ENCODE measurements around the gene RABEPK.
"Not testable (repeated sequence)": the region's sequence is repeated elsewhere in the genome, so short reads cannot be mapped to it uniquely, and the experiment has no call there.

The RABEPK gene

GRCh38 chr9:125204477-125204876 is 4.1 kb downstream of the RABEPK start:
- no peak for TF ChIP-seq CTCF (IDR thresholded peaks at IDR 0.05; ENCODE audit: borderline replicate concordance, insufficient read depth, low read depth, low read length)
- H3K4me3 ChIP-seq (ENCODE audit: low read depth, low read length): no peak overlapping the region

- no peak overlapping the region for H3K4me3 ChIP-seq (ENCODE audit: low read depth, low read length)
- no peak for TF ChIP-seq CTCF (IDR thresholded peaks at IDR 0.05; ENCODE audit: borderline replicate concordance, insufficient read depth, low read depth, low read length)
These were observed 13.8 kb downstream of the RABEPK start for GRCh38 chr9:125214186-125214585.

DNA sequence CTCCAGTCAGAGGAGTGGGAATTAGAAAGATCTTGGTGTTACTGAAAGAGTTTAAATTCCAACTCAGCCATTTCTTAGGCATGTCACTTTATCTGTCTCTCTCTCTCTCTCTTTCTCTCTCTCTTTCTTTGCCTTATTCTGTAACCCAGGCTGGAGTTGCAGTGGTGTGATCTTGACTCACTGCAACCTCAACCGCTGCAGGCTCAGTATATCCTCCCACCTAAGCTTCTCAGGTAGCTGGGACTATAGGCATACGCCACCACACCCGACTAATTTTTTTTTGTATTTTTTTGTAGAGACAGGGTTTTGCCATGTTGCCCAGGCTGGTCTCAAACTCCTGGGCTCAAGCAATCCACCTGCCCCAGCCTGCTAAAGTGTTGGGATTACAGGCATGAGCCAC is 18.3 kb downstream of the RABEPK start:
- no peak overlapping the region for H3K4me3 ChIP-seq (ENCODE audit: low read depth, low read length)
- TF ChIP-seq CTCF (IDR thresholded peaks at IDR 0.05; ENCODE audit: borderline replicate concordance, insufficient read depth, low read depth, low read length): no peak

DNA sequence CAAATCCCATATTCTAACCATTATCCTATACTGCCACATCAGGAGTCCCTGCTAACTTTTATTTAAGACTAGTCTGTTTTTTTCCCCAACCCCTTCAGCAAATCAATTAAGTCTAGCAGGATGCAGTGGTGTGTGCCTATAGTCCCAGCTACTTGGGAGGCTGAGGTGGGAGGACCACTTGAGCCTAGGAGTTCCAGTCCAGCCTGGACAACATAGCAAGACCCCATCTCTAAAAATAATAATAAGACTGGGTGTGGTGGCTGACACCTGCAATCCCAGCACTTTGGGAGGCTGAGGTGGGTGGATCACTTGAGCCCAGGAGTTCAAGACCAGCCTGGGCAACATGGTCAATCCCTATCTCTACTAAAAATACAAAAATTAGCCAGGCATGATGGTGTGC is 24.5 kb downstream of the RABEPK start:
- H3K4me3 ChIP-seq (ENCODE audit: low read depth, low read length): not testable (repeated sequence)

GRCh38 chr9:125227761-125228160 is 27.4 kb downstream of the RABEPK start:
- TF ChIP-seq CTCF (IDR thresholded peaks at IDR 0.05; ENCODE audit: borderline replicate concordance, insufficient read depth, low read depth, low read length): no peak
- no peak overlapping the region for H3K4me3 ChIP-seq (ENCODE audit: low read depth, low read length)

GRCh38 chr9:125233678-125234077 is 33.3 kb downstream of the RABEPK start:
- no peak for TF ChIP-seq CTCF (IDR thresholded peaks at IDR 0.05; ENCODE audit: borderline replicate concordance, insufficient read depth, low read depth, low read length)
- H3K4me3 ChIP-seq (ENCODE audit: low read depth, low read length): no peak overlapping the region

GRCh38 chr9:125234099-125234498 is 33.8 kb downstream of the RABEPK start:
- not testable (repeated sequence) for H3K4me3 ChIP-seq (ENCODE audit: low read depth, low read length)

DNA sequence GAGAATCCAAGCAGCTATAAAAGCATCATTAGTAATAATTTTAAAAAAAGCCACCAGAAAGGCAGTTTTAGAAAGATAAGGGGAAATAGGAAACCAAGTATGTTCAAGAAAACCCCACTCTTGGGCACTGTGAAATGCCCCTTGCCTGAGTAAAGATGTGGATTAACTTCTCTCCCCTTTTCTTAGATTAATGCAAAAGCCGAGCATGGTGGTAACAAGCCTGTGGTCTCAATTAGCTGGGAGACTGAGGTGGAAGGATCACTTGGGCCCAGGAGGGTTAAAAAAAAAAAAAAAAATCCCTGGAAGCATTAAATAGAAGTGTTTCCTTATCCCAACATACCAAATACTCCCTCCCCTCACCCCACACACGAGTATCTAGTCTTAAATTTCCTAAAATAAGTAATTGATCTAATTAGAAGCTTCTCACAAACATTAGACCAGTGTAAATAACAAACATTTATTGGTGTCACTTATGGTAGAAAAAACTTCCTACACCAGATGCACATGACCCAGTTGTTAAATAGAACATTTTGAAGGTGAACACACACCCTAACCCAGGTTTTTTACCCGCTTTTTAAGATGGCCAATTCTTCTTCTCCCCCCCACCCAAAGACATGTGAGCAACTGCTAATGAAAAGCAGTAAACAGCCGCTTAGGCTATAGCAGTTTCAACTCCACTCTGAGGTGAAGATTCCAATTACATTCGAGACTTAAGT is 35.6 kb downstream of the RABEPK start:
- H3K4me3 ChIP-seq (ENCODE audit: low read depth, low read length): no peak overlapping the region
- TF ChIP-seq CTCF (IDR thresholded peaks at IDR 0.05; ENCODE audit: borderline replicate concordance, insufficient read depth, low read depth, low read length): no peak

GRCh38 chr9:125236520-125237159 is 36.3 kb downstream of the RABEPK start:
- not testable (repeated sequence) for H3K4me3 ChIP-seq (ENCODE audit: low read depth, low read length)

Data from GM12875 (cell line).